ENCODE measurements around the gene SIK3.

The SIK3 gene

GRCh38 chr11:116800610-116801009 lies 297.6 kb downstream of the SIK3 start:
- DNase-seq (ENCODE audit: low read depth in 1 of 2, low spot score in 1 of 2) = no peak

DNA sequence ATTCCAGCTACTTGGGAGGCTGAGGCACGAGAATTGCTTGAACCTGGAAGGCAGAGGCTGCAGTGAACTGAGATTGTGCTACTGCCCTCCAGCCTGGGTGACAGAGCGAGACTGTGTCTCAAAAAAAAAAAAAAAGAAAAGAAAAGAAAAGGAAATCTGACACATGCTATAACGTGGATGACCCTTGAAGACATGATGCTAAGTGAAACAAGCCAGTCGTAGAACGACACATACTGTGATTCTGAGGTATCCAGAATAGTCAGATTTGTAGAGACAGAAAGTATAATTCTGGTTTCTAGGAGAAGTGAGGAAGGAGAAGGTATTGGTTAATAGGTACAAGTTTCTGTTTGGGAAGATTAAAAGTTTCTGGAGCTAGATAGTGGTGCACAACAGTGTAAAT lies 299.9 kb downstream of the SIK3 start:
- no peak for DNase-seq (ENCODE audit: low read depth in 1 of 2, low spot score in 1 of 2)

DNA sequence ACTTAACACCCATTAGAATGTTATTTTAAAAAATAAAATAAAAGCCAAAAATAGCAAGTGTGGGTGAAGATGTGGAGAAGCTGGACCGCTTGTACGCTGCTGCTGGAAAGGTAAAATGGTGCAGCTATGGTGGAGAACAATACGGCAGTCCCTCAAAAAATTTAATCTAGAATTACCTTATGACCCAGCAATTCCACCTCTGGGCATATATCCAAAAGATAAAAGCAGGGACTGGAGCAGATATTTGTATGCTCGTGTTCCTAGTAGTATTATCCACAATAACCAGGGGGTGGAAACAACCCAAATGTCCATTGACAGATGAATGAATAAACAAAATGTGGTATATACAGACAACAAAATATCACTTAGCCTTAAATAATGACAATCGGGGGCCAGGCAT lies 300.4 kb downstream of the SIK3 start:
- DNase-seq (ENCODE audit: low read depth in 1 of 2, low spot score in 1 of 2) = no peak

DNA sequence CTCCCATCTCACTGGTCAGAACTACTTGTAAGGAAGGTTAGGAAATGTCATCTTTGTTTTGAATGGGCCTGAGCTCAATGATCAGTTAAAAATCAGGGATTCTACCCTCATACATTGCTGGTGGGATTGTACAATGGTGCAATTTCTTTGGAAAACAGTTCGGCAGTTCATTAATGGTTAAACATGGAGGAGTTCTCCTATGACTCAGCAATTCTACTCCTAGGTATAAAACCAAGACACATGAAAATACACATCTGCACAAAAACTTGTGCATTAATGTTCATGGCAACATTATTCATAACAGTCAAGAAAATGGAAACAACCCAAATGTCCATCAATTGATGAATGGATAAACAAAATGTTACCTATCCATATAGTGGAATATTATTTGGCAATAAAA lies 301.7 kb downstream of the SIK3 start:
- no peak for DNase-seq (ENCODE audit: low read depth in 1 of 2, low spot score in 1 of 2)

GRCh38 chr11:116794851-116795250 lies 303.4 kb downstream of the SIK3 start:
- no peak for DNase-seq (ENCODE audit: low read depth in 1 of 2, low spot score in 1 of 2)

DNA sequence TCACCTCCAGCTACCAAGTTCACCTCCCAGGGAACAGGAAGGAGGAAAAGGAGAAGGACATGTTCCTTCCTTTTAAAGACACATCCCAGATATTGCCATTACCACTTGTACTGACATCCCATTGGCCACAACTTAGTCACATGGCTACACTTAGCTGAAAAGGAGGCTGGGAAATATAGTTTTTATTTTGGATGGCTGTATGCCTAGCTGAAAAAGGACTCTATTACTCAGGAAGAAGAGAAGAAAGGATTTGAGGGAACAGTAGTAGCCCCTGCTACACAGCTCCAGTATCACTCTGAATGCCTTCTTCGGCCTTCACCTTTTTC lies 304.5 kb downstream of the SIK3 start:
- no peak for DNase-seq (ENCODE audit: low read depth in 1 of 2, low spot score in 1 of 2)

All from stimulated activated CD4-positive, alpha-beta T cell treated with anti-CD3 and anti-CD28 coated beads, Interleukin-15, amount 100 ng/mL, for 1 hour (primary cell).